Measurements from ENCODE around the gene MADD. TPM values are rescaled to one million over a fixed set of nuclear protein-coding genes. Genes with fewer than 3 reads are reported as not detected.
A peak's percentile ranks its signal among the peaks of the same experiment; 100 is the strongest.

Gene MADD
- total RNA-seq, 4 donors from 2014 or later = 43.2 to 65.5 (median 51.5) TPM

- WGBS, 2 donors = 49 to 59% methylated on average over 3 of the region's 3 CpGs
- H3K4me3 ChIP-seq (ENCODE audit: low read depth, poor library complexity, severe bottlenecking) = no peak overlapping the region
Observed at GRCh38 chr11:47254386-47254785, 15.5 kb upstream of the MADD start.

GRCh38 chr11:47256374-47256773 is 13.6 kb upstream of the MADD start:
- TF ChIP-seq CTCF (IDR thresholded peaks at IDR 0.05) (no peak), POLR2A (IDR thresholded peaks at IDR 0.05) (no peak)
- H3K4me3 ChIP-seq (ENCODE audit: low read depth, poor library complexity, severe bottlenecking) = no peak overlapping the region
- WGBS, 2 donors = 87 to 91% methylated on average over 6 of the region's 6 CpGs
- no peak for DNase-seq (ENCODE audit: low spot score in 2 of 2)
- intact Hi-C loops (cut with DNase I; ENCODE audit: low total_unique reads) = no loop called here

More at GRCh38 chr11:47254386-47254785, 15.5 kb upstream of the MADD start:
- peak; percentile 58 to 93 for DNase-seq (ENCODE audit: low spot score in 2 of 2)
- TF ChIP-seq CTCF (IDR thresholded peaks at IDR 0.05) (no peak), POLR2A (IDR thresholded peaks at IDR 0.05) (no peak)
- intact Hi-C loops (cut with DNase I; ENCODE audit: low total_unique reads) = no loop called here

- H3K4me3 ChIP-seq (ENCODE audit: low read depth, poor library complexity, severe bottlenecking) = no peak overlapping the region
- TF ChIP-seq POLR2A (IDR thresholded peaks at IDR 0.05) = no peak
- TF ChIP-seq CTCF (IDR thresholded peaks at IDR 0.05) = no peak
- intact Hi-C loops (cut with DNase I; ENCODE audit: low total_unique reads) = no loop called here
- 41 to 48% methylated on average over 2 of the region's 2 CpGs for WGBS, 2 donors
- no peak for DNase-seq (ENCODE audit: low spot score in 2 of 2)
Observed at GRCh38 chr11:47257177-47257516, 12.8 kb upstream of the MADD start.

- no peak within 1 kb of the TSS for H3K4me3 ChIP-seq (ENCODE audit: low read depth, poor library complexity, severe bottlenecking)
- peak; percentile 62 to 97 for DNase-seq (ENCODE audit: low spot score in 2 of 2)
- intact Hi-C loops (cut with DNase I; ENCODE audit: low total_unique reads) = no loop called here
- TF ChIP-seq CTCF (IDR thresholded peaks at IDR 0.05) = no peak
- TF ChIP-seq POLR2A (IDR thresholded peaks at IDR 0.05) = no peak
- 3 to 7% methylated on average over 15 of the region's 15 CpGs for WGBS, 2 donors
Observed at GRCh38 chr11:47257517-47258316, 12.2 kb upstream of the MADD start, which contains the start of gene NR1H3. Gene NR1H3, plus strand, starts transcription at chr11:47257996. Its CDS starts 1,221 bp downstream, at chr11:47259217.

GRCh38 chr11:47258317-47258902 is 11.5 kb upstream of the MADD start:
- no peak overlapping the region for H3K4me3 ChIP-seq (ENCODE audit: low read depth, poor library complexity, severe bottlenecking)
- intact Hi-C loops (cut with DNase I; ENCODE audit: low total_unique reads) = no loop called here
- 60 to 61% methylated on average over 11 of the region's 11 CpGs for WGBS, 2 donors
- no peak for DNase-seq (ENCODE audit: low spot score in 2 of 2)
- TF ChIP-seq POLR2A (IDR thresholded peaks at IDR 0.05) = no peak
- TF ChIP-seq CTCF (IDR thresholded peaks at IDR 0.05) = no peak

Measured in lower leg skin (tissue), 4 donors.